ENCODE measurements around the gene RAD51.
"Not testable (repeated sequence)": the region's sequence is repeated elsewhere in the genome, so short reads cannot be mapped to it uniquely, and the experiment has no call there.

RAD51 gene

DNA sequence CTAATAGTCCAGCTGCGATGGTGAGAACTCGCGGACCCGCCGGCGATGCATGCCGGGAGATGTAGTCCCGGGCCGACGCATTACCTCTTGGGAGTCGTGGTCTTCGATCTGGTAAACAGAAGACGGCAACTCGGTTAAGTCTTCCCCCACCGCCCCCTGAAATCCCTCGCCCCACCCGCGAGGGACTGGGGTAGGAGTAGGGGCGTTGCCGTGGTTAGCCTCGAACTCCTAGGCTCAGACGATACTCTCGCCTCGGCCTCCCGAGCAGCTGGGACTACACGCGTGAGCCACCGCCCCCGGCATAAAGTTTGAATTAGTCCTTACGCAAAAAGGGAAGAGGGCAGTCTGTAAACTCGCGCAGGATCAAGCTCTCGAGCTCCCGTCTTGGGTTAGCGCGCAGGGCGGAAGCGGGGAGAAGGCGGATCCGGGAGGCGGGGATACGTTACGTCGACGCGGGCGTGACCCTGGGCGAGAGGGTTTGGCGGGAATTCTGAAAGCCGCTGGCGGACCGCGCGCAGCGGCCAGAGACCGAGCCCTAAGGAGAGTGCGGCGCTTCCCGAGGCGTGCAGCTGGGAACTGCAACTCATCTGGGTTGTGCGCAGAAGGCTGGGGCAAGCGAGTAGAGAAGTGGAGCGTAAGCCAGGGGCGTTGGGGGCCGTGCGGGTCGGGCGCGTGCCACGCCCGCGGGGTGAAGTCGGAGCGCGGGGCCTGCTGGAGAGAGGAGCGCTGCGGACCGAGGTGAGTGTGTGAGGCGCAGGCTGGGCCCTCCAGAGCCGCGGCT, at the start of gene RAD51:
Gene RAD51 (plus strand): TSS at position 487 of the 781 bp plus-strand sequence. CDS start 3,585 bp downstream, outside the sequence.
- DNase-seq: no peak

- no peak for DNase-seq
Measured at GRCh38 chr15:40647523-40647922, 47.5 kb upstream of the RAD51 start.

- no peak for DNase-seq
Measured at GRCh38 chr15:40650479-40650878, 44.5 kb upstream of the RAD51 start.

DNA sequence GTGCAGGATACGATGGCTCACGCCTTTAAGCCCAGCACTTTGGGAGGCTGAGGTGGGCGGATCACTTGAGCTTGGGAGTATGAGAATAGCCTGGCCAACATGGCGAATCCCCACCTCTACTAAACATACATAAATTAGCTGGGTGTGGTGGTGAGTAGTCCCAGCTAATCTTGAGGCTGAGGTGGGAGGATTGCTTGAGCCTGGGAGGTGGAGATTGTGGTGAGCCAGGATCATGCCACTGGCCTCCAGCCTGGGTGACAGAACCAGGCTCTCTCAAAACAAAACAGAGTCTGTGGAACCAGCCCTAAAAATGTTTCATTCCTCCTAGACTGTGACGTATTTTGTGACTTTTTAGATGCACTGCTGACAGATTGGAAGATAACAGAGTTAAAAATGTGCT, 34.3 kb upstream of the RAD51 start:
- no peak for DNase-seq

GRCh38 chr15:40664909-40665308, 30.1 kb upstream of the RAD51 start:
- no peak for DNase-seq

- not testable (repeated sequence) for DNase-seq
Measured at GRCh38 chr15:40676290-40676689, 18.7 kb upstream of the RAD51 start.

DNA sequence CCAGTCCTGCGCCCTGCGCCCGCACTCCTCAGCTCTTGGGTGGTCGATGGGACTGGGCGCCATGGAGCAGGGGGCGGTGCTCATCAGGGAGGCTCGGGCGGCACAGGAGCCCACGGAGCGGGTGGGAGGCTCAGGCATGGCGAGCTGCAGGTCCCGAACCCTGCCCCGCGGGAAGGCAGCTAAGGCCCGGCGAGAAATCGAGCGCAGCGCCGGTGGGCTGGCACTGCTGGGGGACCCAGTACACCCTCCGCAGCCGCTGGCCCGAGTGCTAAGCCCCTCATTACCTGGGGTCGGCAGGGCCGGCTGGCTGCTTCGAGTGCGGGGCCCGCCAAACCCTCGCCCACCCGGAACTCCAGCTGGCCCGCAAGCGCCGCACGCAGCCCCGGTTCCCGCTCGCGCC, 18.1 kb upstream of the RAD51 start:
- DNase-seq: not testable (repeated sequence)

GRCh38 chr15:40680151-40680550, 14.8 kb upstream of the RAD51 start:
- DNase-seq: no peak

DNA sequence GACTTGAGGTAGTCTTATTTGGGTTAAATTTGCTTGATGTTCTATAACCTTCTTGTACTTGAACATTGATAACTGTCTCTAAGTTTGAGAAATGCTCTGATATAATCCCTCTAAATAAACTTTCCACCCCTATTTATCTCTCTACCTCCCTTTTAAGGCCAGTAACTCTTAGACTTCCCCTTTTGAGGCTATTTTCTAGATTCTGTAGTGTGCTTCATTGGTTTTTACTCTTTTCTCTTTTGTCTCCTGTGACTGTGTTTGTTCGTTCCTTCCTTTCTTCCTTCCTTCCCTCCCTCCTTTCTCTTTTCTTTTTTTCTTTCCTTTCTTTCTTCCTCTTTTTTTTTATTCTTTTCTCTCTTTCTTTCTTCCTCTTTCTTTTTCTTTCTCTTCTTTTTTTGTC, 14.0 kb upstream of the RAD51 start:
- not testable (repeated sequence) for DNase-seq

GRCh38 chr15:40684381-40684780, 10.6 kb upstream of the RAD51 start:
- DNase-seq: no peak

DNA sequence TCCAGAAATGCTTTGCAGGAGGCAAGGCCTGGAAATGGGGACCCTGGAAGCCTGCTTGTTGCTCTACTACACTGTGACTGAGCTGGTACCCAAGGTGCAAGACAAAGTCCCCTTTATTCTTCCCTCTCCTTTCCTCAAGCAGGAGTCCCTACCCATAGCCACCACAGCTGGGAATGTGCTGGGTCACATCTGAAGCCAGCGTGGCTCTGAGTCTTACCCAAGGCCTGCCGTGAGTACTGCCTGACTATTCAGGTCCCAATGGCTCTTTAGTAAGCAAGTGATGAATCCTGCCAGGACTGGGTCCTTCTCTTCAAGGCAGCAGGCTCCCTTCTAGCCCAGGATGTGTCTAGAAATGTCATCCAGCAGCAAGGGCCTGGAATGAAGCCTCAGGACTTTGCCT, 9.6 kb upstream of the RAD51 start:
- DNase-seq: no peak

DNA sequence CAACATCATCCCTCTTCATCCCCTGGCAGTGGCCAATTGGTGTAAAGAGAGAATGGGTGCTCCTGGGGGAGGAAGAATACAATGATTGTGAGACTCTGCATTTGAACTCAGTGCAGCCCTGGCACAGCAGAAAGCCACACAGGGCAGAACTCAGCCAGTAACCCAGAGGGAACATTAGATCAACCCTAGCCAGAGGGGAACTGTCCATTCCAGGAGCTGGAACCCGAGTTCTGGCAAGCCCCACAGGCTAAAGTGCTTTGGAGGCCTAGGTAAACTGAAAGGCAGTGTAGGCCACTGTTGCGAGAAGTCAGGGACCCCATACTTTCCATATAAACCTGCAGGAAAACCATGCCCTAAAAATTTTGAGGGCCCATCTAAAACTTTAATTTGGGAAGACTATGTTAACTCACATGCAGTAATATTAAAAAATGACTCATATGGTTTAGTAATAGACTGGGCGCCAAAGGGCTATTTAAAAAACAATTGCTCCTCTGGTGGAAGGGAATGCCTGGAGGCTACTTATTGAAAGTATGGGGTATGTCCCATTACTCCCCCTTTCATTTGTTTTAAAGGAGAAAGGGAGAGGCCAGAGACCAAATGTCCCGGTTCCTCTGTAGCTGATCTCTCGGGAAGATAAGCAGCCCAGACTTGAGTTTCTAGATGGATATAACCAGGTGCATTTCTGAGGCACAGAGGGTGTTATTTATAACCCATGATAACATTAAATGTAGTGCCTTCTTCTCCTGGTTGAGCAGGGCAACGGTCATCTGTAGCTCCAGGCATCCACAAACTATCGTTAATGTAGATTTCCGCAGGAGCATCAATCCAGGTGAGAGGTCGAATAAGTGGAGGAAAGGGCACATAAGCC, 5.8 kb upstream of the RAD51 start:
- no peak for DNase-seq

DNA sequence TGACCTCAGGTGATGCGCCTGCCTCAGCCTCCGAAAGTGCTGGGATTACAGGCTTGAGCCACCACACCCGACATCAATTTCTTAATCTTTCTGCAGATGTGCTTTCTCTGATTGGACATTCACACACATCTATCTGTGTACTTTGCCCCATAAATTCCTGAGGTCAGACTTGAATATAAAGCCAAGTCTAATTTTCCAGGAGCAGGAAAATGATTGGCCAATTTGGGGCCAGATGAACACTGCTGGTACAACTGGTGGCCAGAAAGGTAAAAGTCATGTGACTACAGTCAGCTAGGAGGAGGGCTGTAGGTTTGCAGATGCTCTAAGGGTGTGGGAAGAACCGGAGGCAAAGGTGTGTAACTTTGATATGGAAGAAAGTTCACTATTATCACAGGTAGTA, 3.2 kb upstream of the RAD51 start:
- no peak for DNase-seq

DNA sequence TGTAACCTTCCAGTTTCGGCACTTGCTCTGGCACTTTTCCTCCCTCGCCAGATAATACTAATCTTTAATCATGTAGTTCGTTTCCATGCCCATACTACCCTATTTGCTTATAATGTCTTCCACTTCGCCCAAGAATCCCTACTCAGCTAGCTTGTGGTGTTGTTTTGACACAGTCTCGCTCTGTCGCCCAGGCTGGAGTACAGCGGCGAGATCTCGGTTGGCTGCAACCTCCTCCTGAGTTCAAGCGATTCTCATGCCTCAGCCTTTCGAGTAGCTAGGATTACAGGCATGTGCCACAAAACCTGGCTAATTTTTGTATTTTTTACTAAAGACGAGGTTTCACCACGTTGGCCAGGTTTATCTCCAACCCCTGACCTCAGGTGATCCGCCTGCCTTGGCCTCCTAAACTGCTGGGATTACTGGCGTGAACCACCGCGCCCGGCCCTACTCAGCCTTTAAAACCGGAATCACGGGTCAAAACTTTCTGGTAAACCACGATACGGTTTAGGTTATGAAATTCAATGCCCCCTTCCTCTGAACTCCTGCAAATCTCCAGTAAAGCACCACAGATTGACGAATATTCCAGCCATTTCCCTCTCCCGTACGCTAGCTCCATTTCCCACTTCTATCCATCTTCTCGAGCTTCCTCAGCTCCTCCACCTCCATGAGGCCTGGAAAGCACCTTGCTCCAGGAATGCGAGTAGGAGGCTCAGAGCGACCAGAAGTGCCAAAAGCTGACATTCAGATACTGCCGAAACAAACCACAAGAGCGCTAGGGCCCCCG, 878 bp upstream of the RAD51 start:
- no peak for DNase-seq

DNA sequence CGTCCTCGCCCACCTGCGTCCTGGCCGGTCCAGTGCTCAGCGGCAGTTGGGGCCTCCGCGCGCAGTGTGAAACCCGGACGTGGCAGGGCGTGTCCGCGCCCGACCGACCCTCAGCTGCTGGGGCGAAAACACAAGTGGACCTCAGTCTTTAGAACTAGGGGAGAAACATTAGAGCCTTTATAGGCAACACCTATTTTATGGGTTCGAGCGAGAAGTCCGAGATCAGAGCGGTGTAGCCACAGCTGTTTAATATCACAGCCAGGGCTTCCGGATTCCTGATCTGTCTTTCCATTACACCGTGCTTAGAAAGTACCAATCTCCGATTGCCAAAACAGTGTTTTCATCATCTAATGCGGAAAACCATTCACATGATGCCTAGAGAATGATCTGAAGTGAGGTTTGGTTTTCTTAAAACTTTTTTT, 506 bp downstream of the RAD51 start:
- no peak for DNase-seq

DNA sequence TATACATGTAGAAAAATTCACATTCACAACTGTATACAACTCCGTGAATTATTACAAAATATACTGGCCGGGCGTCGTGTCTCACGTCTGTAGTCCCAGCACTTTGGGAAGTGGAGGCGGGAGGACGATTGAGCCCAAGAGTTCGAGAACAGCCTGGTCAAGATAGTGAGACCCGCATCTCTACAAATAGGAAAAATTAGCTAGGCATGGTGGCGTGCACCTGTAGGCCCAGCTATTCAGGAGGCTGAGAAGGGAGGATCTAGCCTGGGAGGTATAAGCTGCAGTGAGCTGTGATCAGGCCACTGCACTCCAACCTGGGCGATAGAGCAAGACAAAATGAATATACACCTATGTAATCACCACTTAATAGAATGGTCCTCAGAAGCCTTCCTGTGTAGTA, 1.3 kb downstream of the RAD51 start:
- DNase-seq: no peak

DNA sequence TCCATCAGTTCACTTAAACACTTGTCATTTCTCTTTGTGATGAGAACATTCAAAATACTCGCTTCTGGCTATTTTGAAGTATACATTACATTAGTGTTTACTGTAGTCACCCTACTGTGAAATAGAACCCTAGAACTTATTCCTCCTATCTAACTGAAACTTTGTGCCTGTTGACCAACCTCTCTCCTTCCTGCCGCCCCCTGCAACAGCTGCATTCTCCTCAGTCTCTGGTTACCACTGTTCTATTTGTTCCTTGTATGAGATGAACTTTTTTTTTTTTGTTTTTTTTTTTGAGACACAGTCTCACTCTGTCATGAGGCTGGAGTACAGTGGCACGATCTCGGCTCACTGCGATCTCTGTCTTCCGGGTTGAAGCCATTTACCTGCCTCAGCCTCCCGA, 2.9 kb downstream of the RAD51 start:
- no peak for DNase-seq

GRCh38 chr15:40702077-40702476, 7.1 kb downstream of the RAD51 start:
- no peak for DNase-seq

- DNase-seq: no peak
Measured at GRCh38 chr15:40706121-40706520, 11.1 kb downstream of the RAD51 start.

GRCh38 chr15:40714144-40714543, 19.2 kb downstream of the RAD51 start:
- DNase-seq: no peak

- DNase-seq: no peak
Measured at GRCh38 chr15:40716165-40716564, 21.2 kb downstream of the RAD51 start.

DNA sequence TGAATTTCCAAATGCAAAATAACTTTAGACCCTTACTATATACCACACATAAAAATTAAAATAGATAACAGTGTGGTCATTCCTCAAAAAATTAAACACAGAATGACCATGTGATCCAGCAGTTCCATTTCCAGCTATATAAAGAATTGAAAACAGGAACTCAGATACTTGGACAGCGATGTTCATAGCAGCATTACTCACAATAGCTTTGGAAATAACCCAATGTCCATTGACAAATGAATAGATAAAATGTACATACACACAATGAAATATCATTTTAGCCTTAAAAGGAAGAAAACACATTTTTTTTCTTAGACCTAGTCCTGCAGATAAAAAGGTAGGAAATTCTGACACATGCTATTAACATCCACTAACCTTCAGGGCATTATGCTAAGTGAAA, 26.7 kb downstream of the RAD51 start:
- no peak for DNase-seq

DNA sequence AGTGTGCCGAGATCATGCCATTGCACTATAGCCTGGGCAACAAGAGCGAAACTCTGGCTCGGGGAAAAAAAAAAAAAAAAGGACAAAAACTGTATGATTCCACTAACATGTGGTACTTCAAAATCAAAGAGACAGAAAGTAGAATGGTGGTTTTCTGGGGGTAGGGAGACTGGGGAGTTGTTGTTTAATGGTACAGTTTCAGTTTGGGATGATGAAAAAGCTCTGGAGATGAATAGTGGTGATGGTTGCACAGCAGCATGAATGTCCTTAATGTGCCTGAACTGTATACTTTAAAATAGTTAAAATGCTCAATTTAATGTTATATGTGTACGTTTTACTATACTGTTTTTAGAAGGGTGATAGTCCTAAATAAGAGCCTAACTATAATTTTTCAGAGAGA, 27.4 kb downstream of the RAD51 start:
- DNase-seq: no peak

Data from cortex of kidney (tissue), 1 donor.